HL-60/S4 (cell line): ENCODE measurements around the gene KPNB1.

Experiments used
- in situ Hi-C: fragments of 300-500 bp; cut with MboI; formaldehyde crosslinking; loops from 2 replicates; pipeline ENCODE4 v1.14.3; 2022; ENCODE audit warnings: low sequenced_read_pairs

Gene KPNB1

GRCh38 chr17:47725446-47726111 lies 75.9 kb downstream of the KPNB1 start:
- in situ Hi-C loops = no loop called here

DNA sequence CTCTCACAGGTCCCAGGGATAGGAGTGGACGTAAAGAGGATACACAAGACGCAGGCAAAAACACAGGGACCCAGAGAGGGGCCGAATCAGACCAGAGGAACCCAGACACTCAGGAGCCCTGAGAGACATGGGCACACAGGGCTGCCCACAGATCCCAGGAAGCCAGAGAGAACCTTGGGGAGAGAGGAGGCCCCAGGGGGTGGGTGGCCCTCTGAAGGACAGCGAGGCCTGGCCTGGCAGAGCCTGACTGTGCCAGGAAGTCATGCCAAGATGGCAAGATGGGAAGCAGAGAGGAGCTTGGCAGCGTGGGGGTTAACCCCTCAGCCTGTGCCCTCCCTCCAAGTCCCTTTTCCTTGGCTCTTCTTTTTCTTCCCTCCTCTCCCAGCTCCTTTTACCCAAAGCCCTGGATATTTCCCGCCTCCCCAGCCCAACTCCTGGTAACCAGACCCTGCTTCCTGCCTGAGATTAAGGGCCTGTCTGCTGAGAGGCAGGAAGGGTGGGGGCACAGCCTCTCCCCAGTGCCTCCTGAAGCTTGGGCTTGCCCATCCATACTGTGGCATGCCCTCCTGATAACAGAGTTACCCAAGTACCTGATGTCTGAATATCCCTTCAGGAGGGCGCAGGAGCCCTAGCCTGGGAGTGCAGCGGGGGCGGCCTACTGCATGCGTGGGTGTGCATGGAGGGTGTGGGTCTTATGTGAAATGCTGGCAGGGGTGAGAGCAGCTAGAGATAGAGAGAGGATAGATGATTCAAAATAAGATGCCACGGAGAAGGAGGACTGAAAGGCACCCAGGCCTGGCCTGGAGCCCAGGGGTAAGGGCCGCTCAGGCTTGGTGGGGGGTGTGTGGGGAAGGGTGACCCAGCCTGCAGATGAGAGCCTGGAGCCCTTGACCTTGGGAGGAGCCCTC lies 77.3 kb downstream of the KPNB1 start:
- in situ Hi-C loops = no loop called here

DNA sequence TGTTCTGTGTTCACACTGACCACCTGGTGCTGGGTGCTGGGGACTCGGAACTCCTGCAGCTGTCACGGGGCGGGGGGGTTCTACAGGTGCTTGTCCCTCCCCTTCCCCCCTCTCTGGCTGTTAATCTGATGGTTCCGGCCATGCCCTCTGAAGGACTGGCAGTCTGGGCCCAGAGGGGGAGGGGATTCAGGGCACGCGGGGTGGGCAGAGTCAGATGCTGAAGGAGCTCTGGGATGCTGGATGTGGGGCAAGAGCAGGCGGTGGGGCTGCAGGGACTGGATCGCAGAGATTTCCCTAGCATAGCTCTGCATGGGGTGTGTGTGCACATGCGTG lies 78.0 kb downstream of the KPNB1 start:
- in situ Hi-C loops = no loop called here

DNA sequence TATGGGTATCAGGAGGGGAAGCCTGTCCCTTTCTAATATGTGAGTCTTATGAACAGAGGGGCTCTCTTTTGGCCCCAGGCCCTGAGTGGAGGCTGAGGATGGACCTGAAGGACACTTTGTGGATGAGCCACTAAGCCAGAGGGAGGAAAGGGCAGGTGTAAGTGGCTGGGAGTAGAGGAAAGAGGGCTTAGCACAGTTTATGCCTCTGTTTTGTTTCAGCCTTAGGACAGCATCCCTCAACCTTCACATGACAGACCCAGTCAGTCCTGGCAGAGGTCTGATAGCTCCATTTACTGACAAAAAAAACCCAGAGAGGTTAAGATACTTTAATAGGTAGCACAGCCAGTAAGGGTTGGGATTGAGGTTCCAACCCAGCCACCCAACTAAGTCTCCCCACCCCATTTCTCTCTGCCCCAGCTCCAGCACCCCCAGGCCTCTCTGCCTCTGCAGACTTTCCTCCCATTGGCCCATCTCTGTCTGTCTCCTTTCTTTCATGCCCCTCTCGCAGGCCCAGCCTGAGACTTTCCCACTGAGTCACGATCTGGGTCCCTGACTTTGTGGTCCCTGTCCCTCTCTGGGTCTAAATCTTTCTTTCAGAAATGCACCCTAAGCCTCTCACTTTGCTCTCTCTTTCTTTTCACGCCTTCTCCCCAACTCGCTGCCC lies 78.6 kb downstream of the KPNB1 start:
- in situ Hi-C loops = no loop called here

- in situ Hi-C loops = no loop called here
These were observed 79.8 kb downstream of the KPNB1 start for GRCh38 chr17:47729476-47729875.

DNA sequence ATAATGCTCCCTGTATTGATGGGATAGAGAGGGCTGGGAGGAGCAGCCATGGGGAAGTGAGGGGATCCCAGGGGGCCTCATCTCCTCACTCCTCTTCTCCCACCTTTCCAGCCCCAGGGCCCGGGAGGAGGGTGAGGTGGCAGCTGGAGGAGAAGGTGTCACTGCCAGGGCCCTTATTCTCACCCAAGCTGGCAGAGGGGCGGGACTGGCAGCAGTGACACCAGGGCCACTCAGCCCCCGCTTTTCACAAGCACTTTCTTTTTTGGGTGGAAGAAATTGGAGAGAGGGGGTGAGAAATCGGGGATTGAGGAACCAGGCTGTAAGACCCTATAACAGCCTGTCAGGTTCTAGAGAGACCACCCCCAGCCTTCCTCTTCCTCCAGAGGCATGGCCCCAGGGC lies 81.0 kb downstream of the KPNB1 start:
- in situ Hi-C loops = no loop called here

DNA sequence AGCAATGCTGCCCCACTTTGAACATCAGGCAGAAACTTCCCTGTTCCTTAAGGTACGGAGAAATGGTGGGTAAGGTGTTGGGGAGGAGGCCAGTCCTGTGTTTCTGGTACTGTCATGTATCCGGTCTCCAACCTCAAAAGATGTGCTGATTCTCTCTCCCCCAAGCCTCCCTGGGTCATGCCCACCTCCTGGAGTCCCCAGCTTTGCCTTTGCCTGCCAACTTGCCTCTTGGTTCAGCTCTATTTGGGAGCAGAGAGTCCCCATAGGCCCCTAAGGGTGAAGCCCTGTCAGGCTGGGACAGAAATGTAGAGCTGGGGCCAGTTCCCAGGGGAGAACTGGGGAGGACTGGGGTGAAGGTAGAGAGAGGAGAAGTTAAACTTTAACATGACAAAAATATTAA lies 81.7 kb downstream of the KPNB1 start:
- in situ Hi-C loops = no loop called here

- in situ Hi-C loops = no loop called here
These were observed 82.8 kb downstream of the KPNB1 start for GRCh38 chr17:47732399-47733046.

DNA sequence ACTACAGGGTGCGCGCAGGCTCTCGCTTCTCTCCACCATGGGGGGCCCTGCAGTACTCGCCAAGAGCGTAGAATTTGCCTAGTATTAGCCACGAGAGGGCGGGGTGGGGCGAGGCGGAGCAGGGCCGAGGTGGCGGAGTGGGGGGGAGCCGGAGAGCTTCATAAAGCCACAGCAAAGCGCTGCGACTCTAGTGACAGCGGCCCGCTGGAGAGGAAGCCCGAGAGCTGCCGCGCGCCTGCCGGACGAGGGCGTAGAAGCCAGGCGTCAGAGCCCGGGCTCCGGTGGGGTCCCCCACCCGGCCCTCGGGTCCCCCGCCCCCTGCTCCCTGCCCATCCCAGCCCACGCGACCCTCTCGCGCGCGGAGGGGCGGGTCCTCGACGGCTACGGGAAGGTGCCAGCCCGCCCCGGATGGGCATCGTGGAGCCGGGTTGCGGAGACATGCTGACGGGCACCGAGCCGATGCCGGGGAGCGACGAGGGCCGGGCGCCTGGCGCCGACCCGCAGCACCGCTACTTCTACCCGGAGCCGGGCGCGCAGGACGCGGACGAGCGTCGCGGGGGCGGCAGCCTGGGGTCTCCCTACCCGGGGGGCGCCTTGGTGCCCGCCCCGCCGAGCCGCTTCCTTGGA lies 83.4 kb downstream of the KPNB1 start, which contains the start of gene TBX21:
Gene TBX21, plus strand, starts transcription at position 190 of the 627 bp plus-strand sequence. Its CDS starts 219 bp downstream, at position 409.
- in situ Hi-C loops = no loop called here

DNA sequence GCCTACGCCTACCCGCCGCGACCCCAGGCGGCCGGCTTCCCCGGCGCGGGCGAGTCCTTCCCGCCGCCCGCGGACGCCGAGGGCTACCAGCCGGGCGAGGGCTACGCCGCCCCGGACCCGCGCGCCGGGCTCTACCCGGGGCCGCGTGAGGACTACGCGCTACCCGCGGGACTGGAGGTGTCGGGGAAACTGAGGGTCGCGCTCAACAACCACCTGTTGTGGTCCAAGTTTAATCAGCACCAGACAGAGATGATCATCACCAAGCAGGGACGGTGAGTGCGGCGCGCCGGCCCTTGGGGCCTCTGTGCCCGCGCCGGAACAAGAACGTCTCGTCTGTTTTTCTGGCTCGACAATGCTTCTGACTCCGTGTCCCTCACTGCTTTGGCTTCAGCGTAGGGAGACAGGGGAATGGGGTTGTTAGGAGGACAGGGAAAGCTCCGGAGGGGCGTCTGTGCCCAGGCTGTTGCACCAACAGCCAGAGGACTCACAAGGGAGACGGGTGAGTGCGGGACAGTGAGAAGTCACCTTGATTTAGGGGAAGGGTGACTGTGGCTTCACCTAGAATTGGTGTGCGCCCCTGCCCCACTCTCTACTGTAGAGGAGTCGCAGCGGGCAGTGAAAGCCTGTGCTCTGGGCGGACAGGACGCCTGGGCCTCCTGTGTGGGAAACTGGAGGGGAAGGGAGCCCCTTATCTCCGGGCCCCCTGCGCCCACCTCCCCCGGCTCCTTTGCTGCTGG lies 84.1 kb downstream of the KPNB1 start:
- in situ Hi-C loops = no loop called here

GRCh38 chr17:47735139-47735464 lies 85.4 kb downstream of the KPNB1 start:
- in situ Hi-C loops = no loop called here
